WERI-Rb-1 (cell line): ENCODE results near the gene SPIN2A.
"Not testable (repeated sequence)": the region's sequence is repeated elsewhere in the genome, so short reads cannot be mapped to it uniquely, and the experiment has no call there.

Experiments
- DNase-seq: peaks from one replicate; pipeline ENCODE4 v3.0.0-alpha.2; 2020
- H3K27ac ChIP-seq: fragments of 250-450 bp; sonication (Bioruptor Pico); 2 replicates; pipeline ENCODE4 v1.5.1; 2020; ENCODE audit warnings: mild to moderate bottlenecking, moderate library complexity
- H3K27me3 ChIP-seq: fragments of 250-450 bp; sonication (Bioruptor Pico); 2 replicates; pipeline ENCODE4 v1.5.1; 2021; ENCODE audit warnings: mild to moderate bottlenecking, low read depth, moderate library complexity; ENCODE audit not compliant: insufficient read depth, severe bottlenecking
- H3K36me3 ChIP-seq: fragments of 250-450 bp; sonication (Bioruptor Pico); 2 replicates; pipeline ENCODE4 v1.5.1; 2020; ENCODE audit warnings: mild to moderate bottlenecking, moderate library complexity
- H3K4me3 ChIP-seq: 2 replicates; pipeline ENCODE4 v1.5.1; 2011; ENCODE audit warnings: low read depth, mild to moderate bottlenecking, control low read depth, low read length
- H3K9me3 ChIP-seq: fragments of 250-450 bp; sonication (Bioruptor Pico); 2 replicates; pipeline ENCODE4 v1.5.1; 2021; ENCODE audit warnings: mild to moderate bottlenecking, moderate library complexity; ENCODE audit not compliant: severe bottlenecking
- CTCF ChIP-seq: IDR thresholded peaks from 2 replicates; pipeline ENCODE4 v1.5.1; 2011; ENCODE audit warnings: low read depth, mild to moderate bottlenecking, control low read depth, inconsistent platforms, low read length

SPIN2A gene

GRCh38 chrX:57138674-57139073 is 1.5 kb upstream of the SPIN2A start:
- Histone ChIP-seq H3K27ac (no peak overlapping the region), H3K36me3 (no peaks in the 10 kb centered on the region), H3K4me3 (no peak overlapping the region), H3K27me3 (no peaks in the 10 kb centered on the region), H3K9me3 (no peaks in the 10 kb centered on the region)
- DNase-seq, result no peak
- no peak for TF ChIP-seq CTCF

- no peak overlapping the region for H3K4me3 ChIP-seq
- no peak for DNase-seq
- no peak for TF ChIP-seq CTCF
- no peaks in the 10 kb centered on the region for H3K36me3 ChIP-seq
- no peak overlapping the region for H3K27ac ChIP-seq
- no peaks in the 10 kb centered on the region for H3K27me3 ChIP-seq
- H3K9me3 ChIP-seq, result no peaks in the 10 kb centered on the region
Measured at GRCh38 chrX:57137501-57137900, 304 bp upstream of the SPIN2A start.

- not testable (repeated sequence) for H3K27ac ChIP-seq, DNase-seq, H3K4me3 ChIP-seq, H3K9me3 ChIP-seq, H3K27me3 ChIP-seq, H3K36me3 ChIP-seq
Measured at GRCh38 chrX:57136589-57136988, 608 bp downstream of the SPIN2A start.

GRCh38 chrX:57135287-57135686 is 1.9 kb downstream of the SPIN2A start:
- H3K36me3 ChIP-seq, result no peaks in the 10 kb centered on the region
- TF ChIP-seq CTCF, result no peak
- H3K9me3 ChIP-seq, result no peaks in the 10 kb centered on the region
- no peak overlapping the region for H3K27ac ChIP-seq
- H3K27me3 ChIP-seq, result no peaks in the 10 kb centered on the region
- DNase-seq, result no peak
- H3K4me3 ChIP-seq, result no peak overlapping the region

- DNase-seq, result no peak
- no peaks in the 10 kb centered on the region for H3K36me3 ChIP-seq
- no peaks in the 10 kb centered on the region for H3K9me3 ChIP-seq
- no peak overlapping the region for H3K27ac ChIP-seq
- H3K27me3 ChIP-seq, result no peaks in the 10 kb centered on the region
- no peak overlapping the region for H3K4me3 ChIP-seq
- TF ChIP-seq CTCF, result no peak
Measured at GRCh38 chrX:57134702-57135101, 2.5 kb downstream of the SPIN2A start.

- Histone ChIP-seq H3K4me3 (no peak overlapping the region), H3K9me3 (no peaks in the 10 kb centered on the region), H3K36me3 (no peaks in the 10 kb centered on the region), H3K27me3 (no peaks in the 10 kb centered on the region), H3K27ac (no peak overlapping the region)
- TF ChIP-seq CTCF, result no peak
- no peak for DNase-seq
Measured at GRCh38 chrX:57133706-57134105, 3.5 kb downstream of the SPIN2A start.

- H3K27me3 ChIP-seq, DNase-seq, H3K9me3 ChIP-seq, H3K36me3 ChIP-seq, H3K27ac ChIP-seq, H3K4me3 ChIP-seq: not testable (repeated sequence)
Measured at GRCh38 chrX:57133284-57133683, 3.9 kb downstream of the SPIN2A start.
